B cell (primary cell): ENCODE results near the gene TMEM163. TPM values are rescaled to one million over a fixed set of nuclear protein-coding genes. Genes with fewer than 3 reads are reported as not detected.

ENCODE experiments used
- ATAC-seq: fragments of 200-7000 bp; cut with Tn5 transposase; one replicate; pipeline ENCODE4 v1.10.0; 2021; ENCODE audit warnings: low read depth, mild to moderate bottlenecking, moderate number of reproducible peaks, moderate library complexity
- CTCF ChIA-PET: fragments of 350-600 bp; sonication (Branson Sonifier 250); formaldehyde crosslinking; loops from one replicate; lab custom pipeline; 2021; ENCODE audit warnings: antibody characterized with exemption, inconsistent platforms; lab: Charles Lee
- POLR2A ChIA-PET: fragments of 350-600 bp; sonication (Branson Sonifier 250); formaldehyde crosslinking; loops from one replicate; lab custom pipeline; 2021; ENCODE audit warnings: antibody characterized with exemption; lab: Charles Lee
- DNase-seq: peaks from one replicate; pipeline ENCODE4 v3.0.0; 2013
- H2AFZ ChIP-seq: 2 replicates; pipeline ENCODE4 v1.6.1; 2012; ENCODE audit warnings: mild to moderate bottlenecking, low read depth, low read length; ENCODE audit not compliant: insufficient read depth, poor library complexity, severe bottlenecking
- H3K27ac ChIP-seq, 2 donors: 1 replicate in 1 of 2; 2 replicates in 1 of 2; pipeline ENCODE4 v1.5.1; 2012 to 2013; ENCODE audit warnings: low read length in 2 of 2, mild to moderate bottlenecking in 2 of 2, moderate library complexity in 1 of 2
- H3K27me3 ChIP-seq, 4 experiments: fragments of 200-600 bp in 1 of 4; sonication (generic) in 1 of 4; replicated peaks in 1 of 4; 1 replicate in 2 of 4; 2 replicates in 2 of 4; pipeline versions ENCODE4 v1.6.1 to v1.7.0; 2013 to 2016; ENCODE audit warnings: low read length in 3 of 4, mild to moderate bottlenecking in 2 of 4, mixed read lengths in 1 of 4, moderate library complexity in 1 of 4; ENCODE audit not compliant: insufficient read depth in 4 of 4, control insufficient read depth in 3 of 4; ENCODE audit errors: control extremely low read depth in 1 of 4
- H3K36me3 ChIP-seq, 2 experiments: replicated peaks in 1 of 2; 1 replicate in 1 of 2; 2 replicates in 1 of 2; pipeline versions ENCODE4 v1.6.1 to v1.7.1; 2013; ENCODE audit warnings: low read length in 1 of 2; ENCODE audit not compliant: insufficient read depth in 2 of 2, control insufficient read depth in 1 of 2; ENCODE audit errors: control extremely low read depth in 1 of 2, extremely low read depth in 1 of 2
- H3K4me1 ChIP-seq, 2 donors: fragments of 200-600 bp in 1 of 2; sonication (generic) in 1 of 2; 1 replicate in 1 of 2; 2 replicates in 1 of 2; pipeline versions ENCODE4 v1.5.1 to v1.6.1; 2013 to 2017; ENCODE audit warnings: low read length in 2 of 2; ENCODE audit not compliant: control insufficient read depth in 2 of 2, insufficient read depth in 2 of 2
- H3K4me2 ChIP-seq: replicated peaks from 2 replicates; pipeline ENCODE3; 2012; ENCODE audit warnings: mild to moderate bottlenecking, low read depth, low read length; ENCODE audit not compliant: poor library complexity, severe bottlenecking
- H3K4me3 ChIP-seq, 5 experiments: fragments of 200-600 bp in 1 of 5; sonication (generic) in 1 of 5; 1 replicate in 3 of 5; 2 replicates in 2 of 5; pipeline versions ENCODE4 v1.5.1 to v1.7.0; 2011 to 2016; ENCODE audit warnings: low read length in 4 of 5, mild to moderate bottlenecking in 4 of 5, low read depth in 2 of 5, control low read depth in 1 of 5, moderate library complexity in 1 of 5; ENCODE audit not compliant: insufficient read depth in 1 of 5; ENCODE audit errors: control extremely low read depth in 1 of 5, extremely low read depth in 1 of 5
- H3K79me2 ChIP-seq: fragments of 200-600 bp; sonication (generic); one replicate; pipeline ENCODE4 v1.6.0; 2016; ENCODE audit warnings: low read length; ENCODE audit not compliant: control insufficient read depth, insufficient read depth
- H3K9ac ChIP-seq: fragments of 200-600 bp; sonication (generic); 2 replicates; pipeline ENCODE4 v1.6.1; 2017; ENCODE audit warnings: mild to moderate bottlenecking, low read length, moderate library complexity
- H3K9me3 ChIP-seq, 3 donors: one replicate each; pipeline versions ENCODE4 v1.6.1 to v1.7.1; 2013; ENCODE audit warnings: low read length in 2 of 3; ENCODE audit not compliant: control insufficient read depth in 2 of 3, insufficient read depth in 1 of 3; ENCODE audit errors: control extremely low read depth in 1 of 3
- H4K20me1 ChIP-seq: 2 replicates; pipeline ENCODE4 v1.6.0; 2012; ENCODE audit warnings: mild to moderate bottlenecking, low read length; ENCODE audit not compliant: insufficient read depth, control insufficient read depth, poor library complexity, severe bottlenecking
- H3K27ac Mint-ChIP-seq: one replicate; pipeline ENCODE4 v1.8.0; 2021; ENCODE audit warnings: mixed read lengths
- H3K27me3 Mint-ChIP-seq: one replicate; pipeline ENCODE4 v1.8.0; 2021; ENCODE audit warnings: mixed read lengths
- H3K4me1 Mint-ChIP-seq: one replicate; pipeline ENCODE4 v1.8.0; 2021; ENCODE audit warnings: mixed read lengths
- H3K4me3 Mint-ChIP-seq: one replicate; pipeline ENCODE4 v1.8.0; 2021; ENCODE audit warnings: mixed read lengths
- H3K9me3 Mint-ChIP-seq: one replicate; pipeline ENCODE4 v1.8.0; 2022; ENCODE audit warnings: mixed read lengths; ENCODE audit not compliant: insufficient read depth
- CTCF ChIP-seq: fragments of 200-600 bp; IDR thresholded peaks from one replicate; pipeline ENCODE4 v1.8.0; 2022; ENCODE audit warnings: antibody characterized with exemption, mild to moderate bottlenecking
- EZH2 ChIP-seq: IDR thresholded peaks from 2 replicates; pipeline ENCODE4 v1.6.1; 2012; ENCODE audit warnings: borderline replicate concordance, low read depth, mild to moderate bottlenecking, moderate library complexity, low read length; ENCODE audit not compliant: insufficient read depth, poor library complexity, severe bottlenecking
- WGBS: methylation state at CpG from one replicate; pipeline ENCODE4 v1.1.5; 2013; ENCODE audit warnings: missing lambda C conversion rate; ENCODE audit not compliant: insufficient coverage; 5-methylcytosine and 5-hydroxymethylcytosine counted together
- intact Hi-C: fragments of 100-400 bp; cut with micrococcal nuclease; formaldehyde crosslinking; loops from one replicate; pipeline ENCODE4 v1.10.0; 2022
- polyA plus RNA-seq: library from polyadenylated mRNA; depleted of rRNA; stranded (reverse); fragments of >200 nt; gene quantifications from 2 replicates; pipeline ENCODE4 v1.2.3, GENCODE V29; 2012
- total RNA-seq, 2 donors: library from RNA; stranded (reverse); fragments of 120-200 nt in 1 of 2; gene quantifications; 1 replicate in 1 of 2; 2 replicates in 1 of 2; pipeline versions ENCODE4 v1.2.3 to v1.2.4, GENCODE V29; 2013 to 2022

Gene TMEM163
- total and polyA plus RNA-seq, 2 donors (not counting 1 experiment from before 2014, with no cell fraction given) = 2.6 to 5.6 TPM

- Mint-ChIP-seq H3K4me1 (peaks cover 37% of the 10 kb centered on the region), H3K9me3 (no peaks in the 10 kb centered on the region), H3K27ac (no peak overlapping the region), H3K4me3 (peak overlapping the region; percentile 74), H3K27me3 (peaks cover 12% of the 10 kb centered on the region)
- CTCF ChIA-PET = no interaction called here
- Histone ChIP-seq H4K20me1 (no peaks in the 10 kb centered on the region), H3K79me2 (peaks cover 3% of the 10 kb centered on the region), H3K9ac (peak overlapping the region; percentile 20), H3K4me2 (peak overlapping the region; percentile 61), H3K4me3 (peak overlapping the region in 1 of 5 experiments; percentile 12), H3K36me3 (no peaks in the 10 kb centered on the region), H3K9me3 (no peaks in the 10 kb centered on the region), H3K27me3 (peaks cover 0 to 32% (median 2%) of the 10 kb centered on the region in 4 experiments), H3K4me1 (peaks cover 18 to 23% of the 10 kb centered on the region in 2 donors), H2AFZ (peak overlapping the region; percentile 16), H3K27ac (no peak overlapping the region)
- no peak for TF ChIP-seq EZH2
- no peak for TF ChIP-seq CTCF
- DNase-seq (no peak), ATAC-seq (peak; percentile 31)
- intact Hi-C loops = no loop called here
- POLR2A ChIA-PET = interaction anchor here (0.5 kb wide), 1 partner anchor 34 kb away, joined by 3 read pairs; no protein-coding TSS in a partner anchor
- WGBS = 19% methylated on average over 18 of the region's 18 CpGs
These were observed 12.0 kb downstream of the TMEM163 start for GRCh38 chr2:134706587-134707329.

GRCh38 chr2:134705861-134706586 lies 12.8 kb downstream of the TMEM163 start:
- peaks cover 3% of the 10 kb centered on the region for H3K79me2 ChIP-seq
- H3K27ac ChIP-seq = no peak overlapping the region
- ChIA-PET CTCF (interaction anchor here (1.1 kb wide), 1 partner anchor 8 kb away, joined by 3 read pairs; no protein-coding TSS in a partner anchor), POLR2A (no interaction called here)
- H3K4me1 ChIP-seq = peaks cover 18 to 23% of the 10 kb centered on the region in 2 donors
- no peaks in the 10 kb centered on the region for H3K9me3 ChIP-seq
- Mint-ChIP-seq H3K27me3 (peaks cover 12% of the 10 kb centered on the region), H3K4me3 (peak overlapping the region; percentile 74), H3K9me3 (no peaks in the 10 kb centered on the region), H3K27ac (no peak overlapping the region), H3K4me1 (peaks cover 33% of the 10 kb centered on the region)
- peak overlapping the region; percentile 61 for H3K4me2 ChIP-seq
- no peak overlapping the region for H3K9ac ChIP-seq
- no peak for DNase-seq
- peak overlapping the region in 1 of 5 experiments; percentile 12 for H3K4me3 ChIP-seq
- TF ChIP-seq EZH2 = no peak
- no peak for TF ChIP-seq CTCF
- H3K27me3 ChIP-seq = peaks cover 0 to 32% (median 2%) of the 10 kb centered on the region in 4 experiments
- peak overlapping the region; percentile 16 for H2AFZ ChIP-seq
- intact Hi-C loops = no loop called here
- no peaks in the 10 kb centered on the region for H3K36me3 ChIP-seq
- WGBS = 81% methylated on average over 19 of the region's 21 CpGs
- H4K20me1 ChIP-seq = no peaks in the 10 kb centered on the region
- ATAC-seq = no peak
